Smooth muscle cell (in vitro differentiated cells): ENCODE data around the gene C3orf49. TPM values are rescaled to one million over a fixed set of nuclear protein-coding genes. Genes with fewer than 3 reads are reported as not detected.

Experiments
- DNase-seq: peaks from one replicate; lab custom pipeline; 2025; ENCODE audit not compliant: unreplicated experiment; lab: John Stamatoyannopoulos, UW
- H2AFZ ChIP-seq: fragments of 200-600 bp; sonication (generic); 2 replicates; pipeline ENCODE4 v1.6.0; 2016; ENCODE audit warnings: antibody characterized with exemption, low read depth, mild to moderate bottlenecking
- H3F3A ChIP-seq: fragments of 200-600 bp; sonication (generic); 2 replicates; pipeline ENCODE4 v1.6.0; 2017; ENCODE audit warnings: antibody characterized with exemption, low read depth
- H3K27ac ChIP-seq: fragments of 200-600 bp; sonication (generic); 2 replicates; pipeline ENCODE4 v1.5.1; 2016; ENCODE audit warnings: low read depth, mild to moderate bottlenecking
- H3K27me3 ChIP-seq: fragments of 200-600 bp; sonication (generic); 2 replicates; pipeline ENCODE4 v1.6.1; 2016; ENCODE audit warnings: low read depth, mild to moderate bottlenecking
- H3K36me3 ChIP-seq: fragments of 200-600 bp; sonication (generic); 2 replicates; pipeline ENCODE4 v1.5.1; 2016; ENCODE audit warnings: low read depth
- H3K4me1 ChIP-seq: fragments of 200-600 bp; sonication (generic); 2 replicates; pipeline ENCODE4 v1.5.1; 2016; ENCODE audit warnings: low read depth
- H3K4me2 ChIP-seq: fragments of 200-600 bp; sonication (generic); 2 replicates; pipeline ENCODE4 v1.6.0; 2016; ENCODE audit warnings: mild to moderate bottlenecking
- H3K4me3 ChIP-seq: fragments of 200-600 bp; sonication (generic); 2 replicates; pipeline ENCODE4 v1.5.1; 2016; ENCODE audit warnings: mild to moderate bottlenecking
- H3K79me2 ChIP-seq: fragments of 200-600 bp; sonication (generic); 2 replicates; pipeline ENCODE4 v1.6.0; 2016; ENCODE audit warnings: low read depth, mild to moderate bottlenecking
- H3K9ac ChIP-seq: fragments of 200-600 bp; sonication (generic); 2 replicates; pipeline ENCODE4 v1.6.0; 2016; ENCODE audit warnings: low read depth
- H3K9me3 ChIP-seq: fragments of 200-600 bp; sonication (generic); replicated peaks from 2 replicates; pipeline ENCODE4 v1.5.1; 2016; ENCODE audit warnings: low read depth
- H4K20me1 ChIP-seq: fragments of 200-600 bp; sonication (generic); 2 replicates; pipeline ENCODE4 v1.6.0; 2016; ENCODE audit warnings: low read depth
- WGBS: methylation state at CpG from one replicate; pipeline ENCODE4 v1.1.7; 2016; ENCODE audit warnings: low lambda C conversion rate; 5-methylcytosine and 5-hydroxymethylcytosine counted together
- polyA plus RNA-seq: library from polyadenylated mRNA; unstranded; fragments of >200 nt; fragmentation: Nextera tagmentation; extraction: Ambion mirVana; gene quantifications from 2 replicates; pipeline ENCODE4 v1.2.1, GENCODE V29; 2016
- total RNA-seq: library from RNA; depleted of rRNA; stranded (reverse); fragments of >200 nt; gene quantifications from 2 replicates; pipeline ENCODE4 v1.2.3, GENCODE V29; 2014
- TF ChIP-seq, protein P1 (sequence below): fragments of 200-600 bp; sonication (generic); IDR thresholded peaks from 2 replicates; pipeline ENCODE4 v1.5.1; 2017; ENCODE audit warnings: borderline replicate concordance, mild to moderate bottlenecking, antibody characterized with exemption; ENCODE audit not compliant: insufficient read depth, poor library complexity, severe bottlenecking

Gene C3orf49
- total and polyA plus RNA-seq, 2 experiments from 2014 or later: not detected

DNA sequence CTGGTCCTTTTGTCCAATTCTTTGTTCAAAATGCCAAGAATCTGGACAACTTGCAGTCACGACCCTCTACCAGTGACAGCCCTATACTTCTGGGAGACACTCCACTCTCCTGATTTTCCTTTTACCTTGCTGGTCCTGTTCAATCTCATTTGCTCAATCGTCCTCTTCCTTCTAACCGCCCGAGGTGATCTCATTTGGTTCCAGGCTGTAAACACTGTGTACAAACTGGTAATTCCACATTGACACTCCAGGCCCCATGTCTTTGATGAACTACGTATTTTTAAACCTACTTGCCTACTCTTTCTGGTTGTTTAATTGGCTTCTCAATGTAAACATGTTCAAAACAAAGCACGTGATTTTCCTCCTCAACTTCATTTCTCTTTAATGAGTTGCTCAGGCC lies 23.7 kb upstream of the C3orf49 start:
- Histone ChIP-seq H3K9me3 (no peaks in the 10 kb centered on the region), H3F3A (no peaks in the 10 kb centered on the region), H3K27ac (no peak overlapping the region), H4K20me1 (no peaks in the 10 kb centered on the region), H3K36me3 (no peaks in the 10 kb centered on the region), H3K4me3 (no peak overlapping the region), H3K79me2 (no peaks in the 10 kb centered on the region), H3K27me3 (no peaks in the 10 kb centered on the region), H3K9ac (no peak overlapping the region), H3K4me2 (no peak overlapping the region), H3K4me1 (no peaks in the 10 kb centered on the region), H2AFZ (no peak overlapping the region)
- DNase-seq: no peak
- WGBS: 67% methylated on average over 6 of the region's 6 CpGs
- TF ChIP-seq, protein P1, sequence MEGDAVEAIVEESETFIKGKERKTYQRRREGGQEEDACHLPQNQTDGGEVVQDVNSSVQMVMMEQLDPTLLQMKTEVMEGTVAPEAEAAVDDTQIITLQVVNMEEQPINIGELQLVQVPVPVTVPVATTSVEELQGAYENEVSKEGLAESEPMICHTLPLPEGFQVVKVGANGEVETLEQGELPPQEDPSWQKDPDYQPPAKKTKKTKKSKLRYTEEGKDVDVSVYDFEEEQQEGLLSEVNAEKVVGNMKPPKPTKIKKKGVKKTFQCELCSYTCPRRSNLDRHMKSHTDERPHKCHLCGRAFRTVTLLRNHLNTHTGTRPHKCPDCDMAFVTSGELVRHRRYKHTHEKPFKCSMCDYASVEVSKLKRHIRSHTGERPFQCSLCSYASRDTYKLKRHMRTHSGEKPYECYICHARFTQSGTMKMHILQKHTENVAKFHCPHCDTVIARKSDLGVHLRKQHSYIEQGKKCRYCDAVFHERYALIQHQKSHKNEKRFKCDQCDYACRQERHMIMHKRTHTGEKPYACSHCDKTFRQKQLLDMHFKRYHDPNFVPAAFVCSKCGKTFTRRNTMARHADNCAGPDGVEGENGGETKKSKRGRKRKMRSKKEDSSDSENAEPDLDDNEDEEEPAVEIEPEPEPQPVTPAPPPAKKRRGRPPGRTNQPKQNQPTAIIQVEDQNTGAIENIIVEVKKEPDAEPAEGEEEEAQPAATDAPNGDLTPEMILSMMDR: no peak

DNA sequence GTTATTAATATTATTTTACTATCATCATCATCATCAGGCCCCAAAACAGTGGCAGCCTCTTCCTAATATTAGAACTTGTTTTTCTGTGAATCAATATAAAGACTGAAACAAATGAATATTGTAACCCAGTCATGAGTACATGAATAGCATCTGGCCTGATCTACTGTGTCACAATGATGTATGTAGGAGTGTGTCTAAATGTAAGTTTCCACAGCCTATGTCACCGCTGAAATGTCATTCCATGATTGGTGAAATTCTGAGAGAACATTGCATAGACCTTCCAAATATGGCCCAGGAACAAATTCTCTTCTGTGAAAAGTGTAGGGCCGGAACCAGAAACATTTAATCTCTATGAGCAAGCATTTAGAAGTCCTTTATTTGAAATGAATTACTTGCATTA lies 20.6 kb upstream of the C3orf49 start:
- no peaks in the 10 kb centered on the region for H3K9me3 ChIP-seq
- H3K79me2 ChIP-seq: no peaks in the 10 kb centered on the region
- TF ChIP-seq, protein P1: no peak
- DNase-seq: no peak
- H3K27ac ChIP-seq: no peak overlapping the region
- no peaks in the 10 kb centered on the region for H4K20me1 ChIP-seq
- peaks cover 12% of the 10 kb centered on the region for H3K27me3 ChIP-seq
- H3F3A ChIP-seq: no peaks in the 10 kb centered on the region
- WGBS: 100% methylated on average over 2 of the region's 2 CpGs
- H2AFZ ChIP-seq: no peak overlapping the region
- no peaks in the 10 kb centered on the region for H3K36me3 ChIP-seq
- no peak overlapping the region for H3K4me3 ChIP-seq
- no peaks in the 10 kb centered on the region for H3K4me1 ChIP-seq
- H3K4me2 ChIP-seq: no peak overlapping the region
- no peak overlapping the region for H3K9ac ChIP-seq

DNA sequence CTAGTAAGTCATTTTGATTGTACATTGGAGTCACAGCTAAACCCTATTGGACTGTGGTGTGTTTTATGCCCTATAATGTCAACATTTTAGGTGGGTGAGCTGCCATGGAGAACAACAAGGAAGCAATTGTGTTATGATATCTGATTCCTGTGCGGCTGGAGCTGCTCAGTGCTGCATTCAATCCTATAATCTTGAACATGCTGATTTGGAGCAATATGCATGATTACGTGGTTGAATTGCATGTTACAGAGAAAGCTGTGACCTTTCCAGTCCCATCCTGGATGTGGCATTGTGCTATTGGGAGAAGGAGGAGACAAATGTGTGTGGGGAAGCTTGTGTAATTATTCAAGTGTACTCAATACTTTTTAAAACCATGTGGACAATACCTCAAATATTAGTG lies 20.1 kb upstream of the C3orf49 start:
- Histone ChIP-seq H2AFZ (no peak overlapping the region), H3K4me1 (no peaks in the 10 kb centered on the region), H4K20me1 (no peaks in the 10 kb centered on the region), H3K36me3 (no peaks in the 10 kb centered on the region), H3K9me3 (no peaks in the 10 kb centered on the region), H3K4me2 (no peak overlapping the region), H3K27ac (no peak overlapping the region), H3K79me2 (no peaks in the 10 kb centered on the region), H3K27me3 (peaks cover 12% of the 10 kb centered on the region), H3K9ac (no peak overlapping the region), H3K4me3 (no peak overlapping the region), H3F3A (no peaks in the 10 kb centered on the region)
- no peak for DNase-seq
- WGBS: 97% methylated on average over 2 of the region's 2 CpGs
- TF ChIP-seq, protein P1: no peak

DNA sequence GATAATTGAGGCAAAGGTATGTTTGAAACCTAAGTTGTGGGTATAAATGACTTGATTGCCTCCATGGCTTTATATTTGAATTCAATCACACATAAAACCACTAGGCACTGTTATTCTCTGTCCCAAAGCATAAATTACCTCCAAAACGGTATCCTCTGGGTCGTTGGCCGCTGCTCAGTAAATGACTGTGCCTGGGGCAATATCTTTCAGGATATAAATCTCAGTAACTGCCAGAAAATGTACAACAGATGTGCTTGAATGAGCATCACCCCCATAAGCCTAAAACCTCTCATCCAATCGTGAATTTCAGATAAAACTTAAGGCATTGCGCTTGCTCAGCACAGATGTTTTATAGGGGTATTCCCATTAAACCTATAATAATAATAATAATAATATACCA lies 19.0 kb upstream of the C3orf49 start:
- no peaks in the 10 kb centered on the region for H3K79me2 ChIP-seq
- peaks cover 12% of the 10 kb centered on the region for H3K27me3 ChIP-seq
- no peak for DNase-seq
- no peaks in the 10 kb centered on the region for H3K9me3 ChIP-seq
- H2AFZ ChIP-seq: no peak overlapping the region
- no peak overlapping the region for H3K27ac ChIP-seq
- H3K36me3 ChIP-seq: no peaks in the 10 kb centered on the region
- WGBS: 64% methylated on average over 5 of the region's 5 CpGs
- H3K9ac ChIP-seq: no peak overlapping the region
- TF ChIP-seq, protein P1: no peak
- no peaks in the 10 kb centered on the region for H4K20me1 ChIP-seq
- H3K4me3 ChIP-seq: no peak overlapping the region
- H3K4me1 ChIP-seq: no peaks in the 10 kb centered on the region
- H3F3A ChIP-seq: no peaks in the 10 kb centered on the region
- no peak overlapping the region for H3K4me2 ChIP-seq
